Measurements from ENCODE around the gene GPC5. TPM values are rescaled to one million over a fixed set of nuclear protein-coding genes. Genes with fewer than 3 reads are reported as not detected.

Gene GPC5
- total and polyA plus RNA-seq, 2 of the 8 experiments (the other 6 are each of a cell fraction or from before 2014, with no cell fraction given): 0.20 to 0.39 TPM

- TF ChIP-seq GTF2F1 (IDR thresholded peaks at IDR 0.05; ENCODE audit: borderline replicate concordance, low read depth, low read length) (no peak), KDM4A (IDR thresholded peaks at IDR 0.05; ENCODE audit: low read depth, low read length, severe bottlenecking) (no peak), POU5F1 (IDR thresholded peaks at IDR 0.05; ENCODE audit: low read depth, low read length) (no peak)
Measured at GRCh38 chr13:92626274-92626673, 1227.9 kb downstream of the GPC5 start (continued).

Measured in H1 (cell line).